Sigmoid colon (tissue), 7 donors: ENCODE measurements around the gene IL15RA. TPM values are rescaled to one million over a fixed set of nuclear protein-coding genes. Genes with fewer than 3 reads are reported as not detected.
A peak's percentile ranks its signal among the peaks of the same experiment; 100 is the strongest.

Source experiments
- DNase-seq: peaks from one replicate; pipeline ENCODE4 v3.0.0-alpha.2; 2019
- H3K27ac ChIP-seq, 4 donors: fragments of 200-600 bp; sonication (generic); one replicate each; pipeline ENCODE4 v1.5.1; 2016 to 2019; ENCODE audit warnings: mild to moderate bottlenecking in 1 of 4
- H3K27me3 ChIP-seq, 3 donors: fragments of 200-600 bp; sonication (generic); one replicate each; pipeline ENCODE4 v1.5.1; 2019; ENCODE audit warnings: mild to moderate bottlenecking in 1 of 3
- H3K36me3 ChIP-seq, 4 donors: fragments of 200-600 bp; sonication (generic); one replicate each; pipeline ENCODE4 v1.5.1; 2016 to 2019
- H3K4me1 ChIP-seq, 4 donors: fragments of 200-600 bp; sonication (generic); one replicate each; pipeline ENCODE4 v1.5.1; 2017 to 2019
- H3K4me3 ChIP-seq, 4 donors: fragments of 200-600 bp; sonication (generic); one replicate each; pipeline ENCODE4 v1.5.1; 2017 to 2019; ENCODE audit warnings: mild to moderate bottlenecking in 2 of 4, moderate library complexity in 1 of 4
- H3K9me3 ChIP-seq, 4 donors: fragments of 200-600 bp in 3 of 4; sonication (generic) in 3 of 4; one replicate each; pipeline versions ENCODE4 v1.5.1 to v1.6.1; 2013 to 2019
- EP300 ChIP-seq, 4 donors: sonication (generic); formaldehyde crosslinking; IDR thresholded peaks; one replicate each; pipeline ENCODE4 v1.6.1; 2017; ENCODE audit warnings: antibody characterized with exemption in 4 of 4
- POLR2A ChIP-seq, 2 donors: fragments of 450-650 bp; IDR thresholded peaks; one replicate each; pipeline ENCODE4 v1.6.1; 2016; ENCODE audit warnings: antibody characterized with exemption in 2 of 2, mild to moderate bottlenecking in 2 of 2, moderate library complexity in 2 of 2
- POLR2AphosphoS5 ChIP-seq, 4 donors: sonication (generic); formaldehyde crosslinking; IDR thresholded peaks; one replicate each; pipeline ENCODE4 v1.6.1; 2017; ENCODE audit warnings: antibody characterized with exemption in 4 of 4
- WGBS, 2 donors: extraction: QIAGEN DNeasy Blood & Tissue Kit; methylation state at CpG; one replicate each; pipeline ENCODE4 v1.1.7; 2013; 5-methylcytosine and 5-hydroxymethylcytosine counted together
- intact Hi-C: fragments of 100-400 bp; cut with DNase I; formaldehyde crosslinking; loops from one replicate; pipeline ENCODE4 v1.15.1; 2023
- polyA plus RNA-seq, 3 donors: library from polyadenylated mRNA; stranded (reverse); fragments of 200-250 nt; gene quantifications; one replicate each; pipeline ENCODE4 v1.2.3, GENCODE V29; 2013
- total RNA-seq, 4 donors: library from RNA; depleted of rRNA; stranded (reverse); fragments of >200 nt; gene quantifications; one replicate each; pipeline ENCODE4 v1.1.0, GENCODE V29; 2016
- TF ChIP-seq, protein P1 (sequence below), 4 experiments: fragments of 450-650 bp in 3 of 4; fragments of 200-600 bp in 1 of 4; IDR thresholded peaks; one replicate each; pipeline ENCODE4 v1.5.1; 2016 to 2019; ENCODE audit warnings: antibody characterized with exemption in 4 of 4, mild to moderate bottlenecking in 3 of 4, moderate library complexity in 2 of 4
- donor health status: healthy with polysubstance abuse.
- donor health status: Bipolar disorder and iron deficiency.
- donor health status: healthy.

The IL15RA gene
- total and polyA plus RNA-seq, 7 donors, result 5.5 to 23.7 (median 15.8) TPM

DNA sequence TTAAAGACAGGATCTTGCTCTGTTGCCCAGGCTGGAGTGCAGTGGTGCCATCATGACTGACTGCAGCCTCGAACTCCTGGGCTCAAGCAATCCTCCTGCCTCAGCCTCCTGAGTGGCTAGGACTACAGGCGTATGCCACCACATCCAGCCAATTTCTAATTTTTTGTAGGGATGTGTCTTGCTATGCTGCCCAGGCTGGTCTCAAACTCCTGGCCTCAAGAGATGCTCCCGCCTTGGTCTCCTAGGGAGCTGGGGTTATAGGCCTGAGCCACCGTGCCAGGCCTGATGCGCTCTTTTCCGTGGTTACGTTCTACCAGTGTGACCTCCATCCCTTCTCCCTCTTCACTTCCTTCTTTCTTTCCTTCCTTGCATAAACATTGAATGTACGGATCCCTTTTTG is 34.2 kb upstream of the IL15RA start:
- intact Hi-C loops, result loop anchor here (5.0 kb wide), 1 partner anchor 391 kb away; no protein-coding TSS in a partner anchor
- Histone ChIP-seq H3K36me3 (no peaks in the 10 kb centered on the region), H3K27ac (no peak overlapping the region), H3K4me3 (no peak overlapping the region), H3K4me1 (no peaks in the 10 kb centered on the region), H3K9me3 (no peaks in the 10 kb centered on the region), H3K27me3 (no peaks in the 10 kb centered on the region)
- WGBS, 2 donors, result 95 to 96% methylated on average over 8 of the region's 8 CpGs
- no peak for TF ChIP-seq POLR2A (IDR thresholded peaks at IDR 0.05)
- no peak for DNase-seq

DNA sequence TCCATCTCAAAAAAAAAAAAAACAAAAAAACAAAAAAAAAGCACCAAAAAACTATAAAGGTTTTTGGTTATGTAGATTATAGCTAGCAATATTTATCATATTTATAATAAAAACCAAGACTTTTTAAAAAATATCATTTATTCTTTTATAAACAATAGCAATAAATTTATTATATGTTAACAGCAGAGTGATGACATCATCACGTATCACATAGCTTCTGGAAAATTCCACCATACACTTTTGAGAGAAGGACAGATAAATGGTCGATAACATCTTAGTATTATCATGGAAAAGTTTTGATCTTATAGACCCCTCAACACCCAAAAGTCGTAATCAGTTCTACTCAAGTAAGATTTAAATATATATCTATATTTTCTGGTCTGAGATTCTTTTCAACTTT is 33.2 kb upstream of the IL15RA start:
- 93 to 94% methylated on average over 3 of the region's 3 CpGs for WGBS, 2 donors
- intact Hi-C loops, result loop anchor here (5.0 kb wide), 1 partner anchor 392 kb away; no protein-coding TSS in a partner anchor

DNA sequence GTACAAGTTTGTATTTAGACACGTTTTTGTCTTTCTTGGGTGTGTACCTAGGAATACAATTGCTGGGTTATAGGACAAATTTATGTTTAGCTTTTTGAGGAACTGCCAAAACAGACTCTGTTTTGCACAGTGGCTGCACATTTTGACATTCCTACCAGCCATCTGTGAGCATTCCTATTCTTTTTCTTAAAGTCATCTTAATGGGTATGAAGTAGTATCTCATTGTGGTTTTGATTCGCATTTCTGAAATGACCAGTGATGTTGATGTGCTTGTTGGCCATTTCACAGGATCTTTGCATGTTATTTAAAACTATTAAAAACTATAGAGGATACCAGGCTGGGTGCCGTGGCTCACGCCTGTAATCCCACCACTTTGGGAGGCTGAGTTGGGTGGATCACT is 32.6 kb upstream of the IL15RA start:
- 79 to 89% methylated on average over 4 of the region's 4 CpGs for WGBS, 2 donors
- H3K4me3 ChIP-seq, result no peak overlapping the region
- no peak for DNase-seq
- H3K27ac ChIP-seq, result no peak overlapping the region
- H3K27me3 ChIP-seq, result no peaks in the 10 kb centered on the region
- TF ChIP-seq, protein P1, sequence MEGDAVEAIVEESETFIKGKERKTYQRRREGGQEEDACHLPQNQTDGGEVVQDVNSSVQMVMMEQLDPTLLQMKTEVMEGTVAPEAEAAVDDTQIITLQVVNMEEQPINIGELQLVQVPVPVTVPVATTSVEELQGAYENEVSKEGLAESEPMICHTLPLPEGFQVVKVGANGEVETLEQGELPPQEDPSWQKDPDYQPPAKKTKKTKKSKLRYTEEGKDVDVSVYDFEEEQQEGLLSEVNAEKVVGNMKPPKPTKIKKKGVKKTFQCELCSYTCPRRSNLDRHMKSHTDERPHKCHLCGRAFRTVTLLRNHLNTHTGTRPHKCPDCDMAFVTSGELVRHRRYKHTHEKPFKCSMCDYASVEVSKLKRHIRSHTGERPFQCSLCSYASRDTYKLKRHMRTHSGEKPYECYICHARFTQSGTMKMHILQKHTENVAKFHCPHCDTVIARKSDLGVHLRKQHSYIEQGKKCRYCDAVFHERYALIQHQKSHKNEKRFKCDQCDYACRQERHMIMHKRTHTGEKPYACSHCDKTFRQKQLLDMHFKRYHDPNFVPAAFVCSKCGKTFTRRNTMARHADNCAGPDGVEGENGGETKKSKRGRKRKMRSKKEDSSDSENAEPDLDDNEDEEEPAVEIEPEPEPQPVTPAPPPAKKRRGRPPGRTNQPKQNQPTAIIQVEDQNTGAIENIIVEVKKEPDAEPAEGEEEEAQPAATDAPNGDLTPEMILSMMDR (IDR thresholded peaks at IDR 0.05), result no peak
- H3K4me1 ChIP-seq, result no peaks in the 10 kb centered on the region
- H3K36me3 ChIP-seq, result no peaks in the 10 kb centered on the region
- intact Hi-C loops, result loop anchor here (5.0 kb wide), 1 partner anchor 392 kb away; no protein-coding TSS in a partner anchor
- no peaks in the 10 kb centered on the region for H3K9me3 ChIP-seq

More for the DNA sequence above, 33.2 kb upstream of the IL15RA start:
- Histone ChIP-seq H3K9me3 (no peaks in the 10 kb centered on the region), H3K27me3 (no peaks in the 10 kb centered on the region), H3K4me1 (no peaks in the 10 kb centered on the region), H3K4me3 (no peak overlapping the region), H3K27ac (no peak overlapping the region), H3K36me3 (no peaks in the 10 kb centered on the region)
- DNase-seq, result no peak
- TF ChIP-seq EP300 (IDR thresholded peaks at IDR 0.05) (no peak), POLR2AphosphoS5 (IDR thresholded peaks at IDR 0.05) (no peak), POLR2A (IDR thresholded peaks at IDR 0.05) (no peak)
- TF ChIP-seq, protein P1 (IDR thresholded peaks at IDR 0.05), result no peak

DNA sequence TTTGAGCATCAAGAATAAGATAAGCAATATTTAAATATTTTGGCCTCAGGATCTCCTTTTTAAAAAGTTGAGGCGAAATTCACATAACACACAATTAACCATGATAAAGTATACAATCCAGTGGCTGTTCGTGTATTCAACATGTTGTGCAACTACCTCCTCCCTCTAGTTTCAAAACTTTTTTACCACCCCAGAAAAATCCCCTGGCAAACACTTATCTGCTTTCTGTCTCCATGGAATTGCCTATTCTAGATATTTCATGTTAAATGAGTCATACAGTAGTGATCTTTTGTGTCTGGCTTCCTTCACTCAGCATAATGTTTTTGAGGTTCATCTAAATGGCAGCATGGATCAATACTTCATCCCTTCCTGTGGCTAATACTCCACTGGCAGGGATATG is 31.8 kb upstream of the IL15RA start:
- Histone ChIP-seq H3K9me3 (no peaks in the 10 kb centered on the region), H3K36me3 (no peaks in the 10 kb centered on the region), H3K4me3 (no peak overlapping the region), H3K4me1 (no peaks in the 10 kb centered on the region), H3K27me3 (no peaks in the 10 kb centered on the region), H3K27ac (peak overlapping the region in 1 of 4 donors; percentile 24)
- intact Hi-C loops, result no loop called here
- WGBS, 2 donors, result 59 to 60% methylated on average over 2 of the region's 2 CpGs
- TF ChIP-seq POLR2AphosphoS5 (IDR thresholded peaks at IDR 0.05), result peak in 1 of 4 donors; percentile 8
- TF ChIP-seq POLR2A (IDR thresholded peaks at IDR 0.05), result no peak
- no peak for DNase-seq

DNA sequence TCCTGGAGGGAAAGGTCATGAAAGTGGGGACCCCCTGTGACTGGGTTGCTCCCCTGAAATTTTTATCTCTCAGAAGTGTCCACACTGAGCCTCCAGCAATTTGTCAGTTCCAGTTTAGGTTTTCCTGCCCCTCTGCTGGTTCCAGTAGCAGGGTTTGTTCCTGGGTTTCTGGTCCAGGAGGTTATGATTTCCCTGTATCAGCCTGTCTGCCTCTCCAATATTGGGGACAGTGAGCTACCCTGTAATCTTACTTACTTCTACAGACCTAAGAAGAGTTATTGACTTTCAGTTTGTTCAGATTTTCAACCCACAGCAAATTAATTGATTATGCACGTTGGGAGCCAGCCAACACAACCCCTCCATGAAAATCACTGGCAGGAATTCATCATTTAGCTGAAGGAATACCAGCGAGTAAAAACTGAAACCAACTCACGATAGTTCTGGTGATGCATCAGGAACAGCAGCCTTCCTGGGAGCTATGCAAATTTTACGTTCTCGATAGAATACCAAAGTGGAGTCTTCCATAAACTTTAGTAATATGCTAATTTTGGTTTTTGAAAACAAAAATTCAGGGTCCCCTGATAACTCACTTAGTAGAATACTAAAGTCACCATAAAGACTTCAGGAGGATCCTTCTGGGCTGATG is 31.3 kb upstream of the IL15RA start:
- WGBS, 2 donors, result 83 to 84% methylated on average over 5 of the region's 5 CpGs
- Histone ChIP-seq H3K27me3 (no peaks in the 10 kb centered on the region), H3K27ac (peak overlapping the region in 1 of 4 donors; percentile 24), H3K4me3 (no peak overlapping the region), H3K36me3 (no peaks in the 10 kb centered on the region), H3K9me3 (no peaks in the 10 kb centered on the region), H3K4me1 (no peaks in the 10 kb centered on the region)
- no peak for DNase-seq
- intact Hi-C loops, result no loop called here
- no peak for TF ChIP-seq EP300 (IDR thresholded peaks at IDR 0.05)
- TF ChIP-seq POLR2A (IDR thresholded peaks at IDR 0.05), result no peak
- TF ChIP-seq POLR2AphosphoS5 (IDR thresholded peaks at IDR 0.05), result no peak
- TF ChIP-seq, protein P1 (IDR thresholded peaks at IDR 0.05), result no peak

DNA sequence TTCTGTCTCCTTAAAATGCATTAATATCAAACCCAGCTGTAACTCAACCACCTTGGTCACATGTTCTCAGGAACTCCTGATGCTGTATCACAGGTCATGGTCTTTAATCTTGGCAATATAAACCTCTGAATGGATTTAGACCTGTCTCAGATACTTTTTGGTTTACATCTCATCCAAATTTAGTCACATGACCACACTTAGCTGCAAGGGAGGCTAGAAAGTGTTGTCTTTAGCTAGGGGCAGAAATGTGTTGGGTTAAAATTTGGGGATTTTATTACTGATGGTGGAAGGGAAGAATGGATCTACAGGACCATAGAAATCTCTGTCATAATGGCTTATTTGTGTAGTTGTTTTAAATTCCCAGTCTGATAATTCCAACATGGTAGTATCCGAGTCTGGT is 29.6 kb upstream of the IL15RA start:
- TF ChIP-seq POLR2A (IDR thresholded peaks at IDR 0.05) (no peak), EP300 (IDR thresholded peaks at IDR 0.05) (no peak), POLR2AphosphoS5 (IDR thresholded peaks at IDR 0.05) (no peak)
- TF ChIP-seq, protein P1 (IDR thresholded peaks at IDR 0.05), result no peak
- H3K4me1 ChIP-seq, result no peaks in the 10 kb centered on the region
- H3K4me3 ChIP-seq, result no peak overlapping the region
- no peaks in the 10 kb centered on the region for H3K9me3 ChIP-seq
- H3K27ac ChIP-seq, result no peak overlapping the region
- DNase-seq, result no peak
- no peaks in the 10 kb centered on the region for H3K36me3 ChIP-seq
- H3K27me3 ChIP-seq, result no peaks in the 10 kb centered on the region
- 42 to 99% methylated on average over 1 of the region's 1 CpG for WGBS, 2 donors
- intact Hi-C loops, result no loop called here
